NCI-H2196 treated with DMSO at 0.1 percent for 48 hours (cell line): ENCODE measurements around the gene SLC2A1.

ENCODE experiments used
- DNase-seq: peaks from one replicate; lab custom pipeline; 2025; ENCODE audit not compliant: unreplicated experiment; lab: John Stamatoyannopoulos, UW

The SLC2A1 gene

DNA sequence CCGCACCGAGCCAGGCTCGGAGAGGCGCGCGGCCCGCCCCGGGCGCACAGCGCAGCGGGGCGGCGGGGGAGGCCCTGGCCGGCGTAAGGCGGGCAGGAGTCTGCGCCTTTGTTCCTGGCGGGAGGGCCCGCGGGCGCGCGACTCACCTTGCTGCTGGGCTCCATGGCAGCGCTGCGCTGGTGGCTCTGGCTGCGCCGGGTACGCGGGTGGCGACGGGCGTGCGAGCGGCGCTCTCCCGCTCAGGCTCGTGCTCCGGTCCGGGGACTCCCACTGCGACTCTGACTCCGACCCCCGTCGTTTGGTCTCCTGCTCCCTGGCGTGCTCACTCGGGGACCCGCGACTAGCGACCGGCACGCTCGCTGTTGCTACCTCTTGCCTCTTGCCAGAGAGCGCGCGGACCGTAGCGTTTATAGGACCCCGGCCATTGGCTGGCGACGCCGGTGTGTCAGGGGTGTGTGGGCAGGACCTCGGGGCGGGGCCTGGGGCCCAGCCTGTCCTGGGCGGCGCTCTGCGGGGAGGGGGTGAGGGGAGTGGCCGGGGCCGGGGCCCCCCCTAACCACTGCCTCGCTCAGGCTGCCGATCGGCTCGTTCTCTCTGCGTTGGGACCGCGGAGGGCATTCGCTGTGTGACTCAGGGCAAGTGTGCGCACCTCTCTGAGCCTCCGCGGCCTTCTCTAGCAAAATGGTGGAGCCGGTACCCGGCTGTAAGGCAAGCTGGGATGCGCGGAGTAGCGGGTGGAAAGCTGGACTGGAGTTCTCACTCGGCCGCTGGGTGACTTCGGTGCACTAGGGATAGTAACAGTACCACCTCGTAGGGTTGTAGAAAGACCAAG is at the start of gene SLC2A1:
SLC2A1 (minus strand) TSS at position 381 of the 832 bp plus-strand sequence; CDS start at position 164, 217 bp downstream.
- DNase-seq = peak; percentile 79

DNA sequence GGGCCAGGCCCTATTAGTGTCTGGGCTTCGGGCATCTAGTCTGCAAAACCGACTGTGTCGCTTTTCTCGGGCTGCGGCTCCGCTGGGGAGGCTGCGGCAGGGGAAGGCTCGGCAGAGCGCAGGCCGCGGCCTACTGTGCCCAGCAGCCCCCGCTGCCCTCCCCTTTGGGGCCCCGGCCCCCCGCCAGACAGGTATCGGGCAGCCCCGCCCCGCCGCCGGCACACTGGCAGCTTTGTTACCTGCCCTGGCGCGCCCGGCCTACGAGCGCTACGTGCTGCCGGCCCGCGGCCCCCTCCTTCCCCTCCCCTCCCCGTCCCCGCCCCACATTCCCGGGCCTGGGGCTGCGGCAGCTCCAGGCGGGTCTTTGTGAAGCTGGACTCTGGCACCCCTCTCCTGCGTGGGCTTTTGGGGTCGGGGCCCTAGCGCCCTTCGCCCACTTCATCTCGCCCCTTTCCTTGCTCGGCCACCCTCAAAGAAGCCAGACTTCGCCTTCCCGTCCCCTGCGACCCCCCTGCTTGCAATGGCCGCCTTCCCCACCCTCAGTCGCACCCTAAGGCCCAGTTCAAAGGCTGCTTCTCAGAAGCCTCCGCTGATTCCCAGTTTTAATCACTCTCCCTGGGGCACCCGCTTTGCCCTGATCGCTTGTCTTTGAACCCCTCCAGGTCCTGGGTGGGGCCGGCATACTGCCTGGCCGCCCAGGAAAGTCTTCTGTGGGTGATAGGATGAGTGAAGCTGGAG is 48.9 kb upstream of the SLC2A1 start:
- DNase-seq = no peak

DNA sequence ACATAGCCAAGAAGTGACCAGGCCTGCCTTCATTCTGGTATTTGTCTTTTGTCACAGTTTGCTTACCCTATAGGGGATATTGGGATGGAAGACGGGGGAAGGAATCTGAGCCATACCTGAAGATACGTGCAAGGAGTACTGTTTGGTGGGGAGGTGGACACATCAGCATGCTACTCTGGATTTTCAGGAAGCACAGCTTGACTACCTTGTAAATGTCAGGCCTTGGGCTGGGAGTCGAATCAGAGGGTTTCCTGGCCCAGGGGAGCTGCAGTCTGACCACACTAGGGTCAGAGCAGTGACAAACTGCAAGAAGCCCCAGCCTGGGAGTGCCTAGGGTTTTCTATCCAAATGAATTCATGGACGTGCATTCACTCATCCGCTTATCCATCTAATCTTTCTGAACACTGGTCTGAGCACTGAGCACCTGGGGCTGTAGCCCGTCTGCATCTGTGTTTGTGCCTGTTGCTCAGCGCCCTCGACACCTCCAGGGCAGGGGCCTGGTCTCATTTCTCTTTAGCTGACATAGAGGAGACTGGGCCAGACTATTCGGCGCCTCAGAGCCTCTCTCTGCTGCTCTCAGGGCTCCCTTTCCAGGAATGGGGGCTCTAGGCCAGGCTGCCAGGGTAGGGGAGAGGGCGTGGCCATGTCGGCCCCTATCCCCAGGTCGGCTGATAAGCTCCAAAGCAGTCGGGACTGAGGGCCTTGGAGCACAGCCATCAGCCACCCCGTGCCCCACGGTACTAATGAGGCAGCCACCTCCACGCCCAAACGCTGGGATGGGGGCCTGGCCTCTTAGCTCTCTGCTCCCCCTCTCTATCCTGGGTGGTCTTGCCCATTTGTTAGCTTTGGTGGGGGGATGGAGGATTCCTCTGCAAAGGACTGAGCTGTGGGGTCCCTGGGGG is 47.0 kb upstream of the SLC2A1 start:
- DNase-seq = no peak

DNA sequence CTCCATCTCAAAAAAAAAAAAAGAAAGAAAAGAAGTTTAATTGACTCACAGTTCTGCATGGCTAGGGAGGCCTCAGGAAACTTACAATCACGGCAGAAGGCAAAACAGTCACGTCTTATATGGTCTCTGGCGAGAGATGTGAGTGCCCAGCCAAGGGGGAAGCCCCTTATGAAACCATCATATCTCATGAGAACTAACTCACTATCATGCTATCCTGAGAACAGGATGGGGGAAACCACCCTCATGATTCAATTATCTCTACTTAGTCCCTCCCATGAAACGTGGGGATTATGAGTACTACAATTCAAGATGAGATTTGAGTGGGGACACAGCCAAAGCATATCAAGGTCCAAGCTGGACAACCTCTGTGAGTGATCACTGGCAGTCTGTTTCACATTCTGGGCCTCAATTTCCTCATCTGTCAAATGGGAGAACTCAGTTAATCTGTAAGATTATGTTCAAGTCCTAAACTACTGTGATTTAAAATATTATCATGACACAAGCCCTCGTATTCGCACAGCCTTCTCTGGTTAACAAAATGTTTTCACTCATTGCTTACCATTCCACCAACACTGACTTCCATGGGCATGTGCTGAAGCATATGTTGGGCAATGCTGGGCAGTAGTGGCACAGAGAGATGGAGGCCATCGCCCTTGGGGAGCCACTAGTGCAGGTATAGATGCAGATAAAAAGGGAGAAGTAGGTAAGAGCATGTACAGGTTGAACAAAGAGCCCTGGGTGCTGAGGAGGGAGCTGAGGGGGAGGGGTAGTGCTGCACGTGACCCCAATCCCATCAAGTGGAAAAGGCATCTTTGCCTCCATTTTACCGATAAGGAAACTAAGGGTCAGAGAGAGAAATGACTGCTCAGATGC is 46.2 kb upstream of the SLC2A1 start:
- DNase-seq = no peak

DNA sequence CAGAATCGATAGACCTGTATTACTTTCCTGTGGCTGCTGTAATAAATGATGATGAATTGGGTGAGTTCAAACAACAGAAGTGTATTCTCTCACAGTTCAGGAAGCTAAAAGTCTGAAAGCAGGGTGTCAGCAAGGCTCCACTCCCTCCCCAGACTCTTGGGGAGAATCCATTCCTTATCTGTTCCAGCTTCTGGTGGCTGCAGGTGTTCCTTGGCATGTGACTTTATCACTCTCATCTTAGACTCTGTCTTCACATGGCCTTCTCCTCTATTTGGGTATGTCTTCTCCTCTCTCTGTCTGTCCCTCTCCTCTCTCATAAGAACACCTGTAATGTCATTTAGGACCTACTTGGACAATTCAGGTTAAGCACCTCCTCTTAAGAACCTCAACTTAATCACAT is 44.1 kb upstream of the SLC2A1 start:
- no peak for DNase-seq

DNA sequence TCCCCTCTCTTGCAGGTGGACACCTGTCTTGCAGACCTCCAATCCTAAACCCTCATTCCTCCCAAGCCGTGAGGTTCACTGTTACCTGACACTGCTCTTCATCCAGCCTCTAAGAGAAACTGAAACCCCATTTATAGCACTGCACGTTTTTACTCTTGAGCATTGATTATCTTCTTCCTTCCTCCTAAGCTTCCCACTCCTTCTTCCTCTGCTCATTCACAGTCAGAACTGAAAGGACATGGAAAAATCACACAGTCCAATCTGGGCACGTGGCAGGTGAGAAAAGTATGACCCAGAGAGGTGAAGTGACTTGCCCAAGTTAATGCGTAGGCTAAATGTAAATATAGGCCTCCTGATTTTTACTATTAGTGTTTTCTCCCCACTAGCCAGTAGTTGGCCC is 43.4 kb upstream of the SLC2A1 start:
- no peak for DNase-seq

DNA sequence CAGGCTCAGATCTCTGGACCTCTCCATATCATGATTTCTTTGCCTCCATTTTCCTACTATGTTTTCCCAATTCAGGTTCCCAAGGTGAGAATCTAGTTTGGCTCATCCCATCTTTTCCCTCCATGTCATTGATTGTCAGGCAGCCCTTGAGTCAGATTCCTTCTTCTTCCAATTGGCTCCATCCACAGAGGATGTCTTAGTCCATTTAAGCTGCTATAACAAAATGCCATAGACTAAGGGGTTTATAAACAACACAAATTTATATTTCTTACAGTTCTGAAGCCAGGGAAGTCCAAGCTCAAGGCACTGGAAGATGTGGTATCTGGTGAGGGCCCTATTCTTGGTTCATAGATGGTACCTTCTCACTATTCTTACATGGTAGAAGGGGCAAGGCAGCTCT is 42.8 kb upstream of the SLC2A1 start:
- DNase-seq = no peak

DNA sequence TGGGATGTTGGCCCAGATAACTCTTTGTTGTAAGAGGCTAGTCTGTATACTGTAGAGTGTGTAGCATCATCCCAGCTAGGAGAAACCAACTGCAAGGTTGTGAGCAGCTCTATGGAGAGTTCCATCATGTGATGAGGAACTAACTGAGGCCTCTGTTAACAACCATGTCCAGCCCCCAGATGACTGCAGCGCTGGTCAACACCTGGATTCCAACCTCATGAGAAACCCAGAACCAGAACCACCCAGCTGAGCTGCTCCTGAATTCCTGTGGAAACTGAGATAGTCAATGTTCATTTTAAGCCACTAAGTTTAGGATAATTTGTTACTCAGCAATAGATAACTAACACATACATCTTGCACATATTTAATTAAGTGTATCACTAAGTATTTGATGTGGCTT is 41.6 kb upstream of the SLC2A1 start:
- DNase-seq = no peak

DNA sequence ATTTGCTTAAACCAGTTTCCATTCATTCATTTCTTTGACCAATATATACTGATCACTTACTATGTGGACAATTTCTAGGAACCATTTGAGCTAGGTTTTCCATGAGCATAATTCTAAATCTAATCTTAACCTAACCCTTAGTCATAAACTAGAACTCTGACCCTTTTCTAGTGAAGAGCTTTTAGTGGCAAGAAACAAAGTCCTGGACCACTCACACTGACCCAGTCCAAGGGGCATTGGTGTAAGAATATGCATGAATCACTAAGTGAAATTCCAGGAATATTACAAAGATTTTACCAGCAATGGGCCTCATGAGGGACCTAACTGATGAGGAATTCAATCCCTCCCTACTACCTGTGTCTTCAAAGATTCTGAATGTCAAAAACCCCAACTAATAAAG is 40.6 kb upstream of the SLC2A1 start:
- DNase-seq = no peak

DNA sequence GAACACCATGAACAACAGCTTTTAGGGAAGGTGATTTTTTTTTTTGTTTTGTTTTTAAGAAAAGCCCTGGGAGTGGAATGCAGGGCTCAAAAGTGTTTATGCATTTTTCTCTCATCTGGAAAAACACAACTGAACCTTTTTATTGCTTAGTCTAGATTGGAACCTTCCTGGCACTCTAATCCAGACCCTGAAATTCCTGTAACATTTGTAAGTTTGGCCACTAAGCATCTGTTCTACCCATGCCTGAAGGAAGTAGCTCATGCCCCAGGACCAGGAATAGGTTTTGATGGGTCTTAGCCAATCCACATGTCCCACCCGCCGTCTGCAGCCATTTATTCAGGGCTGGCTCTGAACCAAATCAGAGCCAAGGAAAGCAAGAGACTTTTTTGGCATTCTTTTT is 39.7 kb upstream of the SLC2A1 start:
- no peak for DNase-seq

DNA sequence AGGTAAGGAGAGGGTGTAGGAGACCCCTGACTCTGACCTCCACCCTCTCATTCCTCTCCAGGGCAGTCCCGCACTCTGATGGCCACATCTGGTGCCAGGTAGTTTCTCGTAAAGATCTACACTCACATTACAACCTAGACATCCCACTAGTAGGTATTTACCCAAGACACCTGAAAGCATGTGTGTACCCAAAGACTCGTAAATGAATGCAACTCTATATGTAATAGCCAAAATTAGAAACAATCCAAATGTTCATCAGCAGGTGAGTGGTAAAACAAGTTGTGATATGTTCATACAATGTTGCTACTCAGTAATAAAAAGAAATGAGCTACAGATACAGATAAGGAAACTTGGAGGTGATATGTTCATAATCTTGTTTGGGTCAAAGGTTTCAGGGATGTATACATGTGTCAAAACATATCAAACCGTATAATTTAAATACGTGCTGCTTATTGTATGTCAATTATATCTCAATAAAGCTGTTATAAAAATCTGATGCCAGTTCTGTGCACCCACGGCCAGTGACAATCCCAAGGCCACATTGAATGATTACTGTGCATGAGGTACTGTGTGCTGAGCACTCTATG is 37.8 kb upstream of the SLC2A1 start:
- DNase-seq = no peak

DNA sequence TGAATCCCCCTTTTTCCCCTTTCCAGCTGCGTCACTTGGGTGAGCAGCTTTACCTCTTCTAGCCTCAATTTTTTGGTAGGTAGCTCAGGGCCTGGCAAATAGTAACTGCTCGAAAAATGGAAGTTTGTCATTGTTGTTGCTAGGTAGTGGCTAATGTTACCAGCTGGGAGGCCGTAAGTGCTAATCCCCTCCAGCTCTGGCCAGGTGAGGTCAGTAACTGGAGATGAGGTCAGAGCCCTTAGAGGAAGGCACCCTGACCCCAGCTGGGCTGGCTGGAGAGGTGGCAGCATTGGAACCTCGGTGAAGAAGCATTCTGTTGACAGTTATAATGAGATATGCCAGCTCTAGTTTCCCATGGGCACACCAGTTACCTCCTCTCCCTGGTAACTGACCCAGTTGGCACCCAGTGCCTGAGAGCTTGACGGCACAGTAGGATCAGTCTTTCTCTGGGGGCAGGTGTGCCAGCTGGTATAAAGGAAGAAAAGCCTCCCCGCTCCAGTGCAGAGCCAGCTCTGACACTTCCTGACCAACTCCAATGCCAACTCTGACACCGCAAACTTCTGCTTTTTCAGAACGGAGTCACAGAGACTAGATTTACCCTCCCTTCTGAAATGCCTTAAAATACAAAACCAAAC is 35.0 kb upstream of the SLC2A1 start:
- peak; percentile 81 for DNase-seq

DNA sequence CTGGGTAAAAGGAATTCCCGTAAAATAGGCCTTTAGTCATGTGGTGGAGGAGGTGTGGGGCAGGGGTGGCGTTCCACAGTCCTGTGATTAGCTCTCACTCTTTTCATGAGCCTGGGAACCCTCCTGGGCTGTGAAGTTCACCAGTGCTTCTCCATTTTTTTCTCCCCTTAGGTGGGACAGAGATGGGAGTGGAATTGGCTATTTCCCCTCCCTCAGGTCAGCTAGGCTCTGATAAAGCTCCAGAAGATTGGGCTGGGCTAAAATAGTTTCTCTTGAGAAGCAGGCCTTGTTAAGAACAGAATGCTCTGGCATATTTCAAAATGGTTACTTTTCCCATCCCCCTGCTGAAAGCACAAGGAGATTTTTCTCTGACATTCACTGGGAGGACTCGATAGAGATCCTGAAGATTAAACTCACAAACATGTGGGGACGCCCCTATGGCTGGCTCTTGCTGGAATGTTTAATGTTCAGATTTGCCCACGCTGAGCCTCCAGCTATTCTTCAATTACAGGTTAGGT is 33.4 kb upstream of the SLC2A1 start:
- DNase-seq = no peak

DNA sequence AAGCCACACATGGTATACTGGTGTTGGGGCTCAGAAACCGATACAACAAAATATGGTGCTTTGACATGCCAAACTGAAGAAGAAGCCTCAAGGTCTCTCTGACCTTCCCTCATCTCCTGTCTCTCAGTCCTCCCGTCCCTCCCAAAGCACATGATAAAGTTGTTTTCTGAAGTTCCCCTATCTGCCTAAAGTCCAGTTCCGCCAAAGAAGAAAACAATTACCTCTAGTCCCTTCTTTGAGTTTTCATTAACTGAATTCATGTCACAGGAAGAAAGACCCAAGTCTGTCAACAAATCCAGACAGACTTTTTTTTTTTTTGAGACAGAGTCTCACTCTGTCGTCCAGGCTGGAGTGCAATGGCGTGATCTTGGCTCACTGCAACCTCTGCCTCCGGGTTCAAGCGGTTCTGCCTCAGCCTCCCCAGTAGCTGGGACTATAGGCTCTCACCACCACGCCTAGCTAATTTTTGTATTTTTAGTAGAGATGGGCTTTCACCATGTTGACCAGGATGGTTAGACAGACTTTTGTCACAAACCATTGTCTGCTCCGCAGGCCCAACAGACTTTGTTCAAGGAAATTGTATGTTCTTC is 32.2 kb upstream of the SLC2A1 start:
- DNase-seq = no peak

DNA sequence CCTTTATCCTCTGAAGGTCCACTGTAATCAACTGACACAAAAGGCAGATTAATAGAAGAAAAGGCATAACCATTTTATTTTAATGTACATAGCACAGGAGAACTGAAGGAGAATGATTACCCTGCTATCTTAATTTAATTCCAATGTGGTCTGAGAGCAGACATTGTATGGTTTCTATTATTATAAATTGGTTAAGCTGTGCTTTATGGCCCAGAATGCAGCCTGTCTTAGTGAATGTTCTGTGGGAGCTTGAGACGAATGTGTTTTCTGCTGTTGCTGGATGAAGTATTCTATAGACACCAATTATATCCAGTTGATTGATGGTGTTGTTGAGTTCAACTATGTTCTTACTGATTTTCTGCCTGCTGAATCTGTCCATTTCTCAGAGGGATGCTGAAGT is 25.0 kb upstream of the SLC2A1 start:
- no peak for DNase-seq

DNA sequence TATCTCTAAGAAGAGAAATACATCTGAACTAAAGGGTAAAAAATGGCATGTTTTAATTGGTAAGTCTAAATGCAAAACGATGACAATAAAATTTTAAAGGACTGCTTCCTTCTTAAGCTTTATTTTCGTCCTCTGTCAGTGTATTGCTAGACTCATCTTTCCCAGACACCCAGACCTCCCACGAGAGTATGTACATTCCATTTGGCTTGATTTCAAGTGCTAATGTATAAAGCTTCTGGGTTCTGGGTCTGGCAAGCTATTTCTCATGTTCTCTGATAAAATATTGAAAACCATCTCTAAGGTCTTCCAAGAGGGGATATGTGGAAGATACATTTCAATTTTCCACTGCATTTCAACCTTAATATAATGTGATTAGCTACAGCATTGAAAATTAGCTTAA is 24.6 kb upstream of the SLC2A1 start:
- DNase-seq = no peak

DNA sequence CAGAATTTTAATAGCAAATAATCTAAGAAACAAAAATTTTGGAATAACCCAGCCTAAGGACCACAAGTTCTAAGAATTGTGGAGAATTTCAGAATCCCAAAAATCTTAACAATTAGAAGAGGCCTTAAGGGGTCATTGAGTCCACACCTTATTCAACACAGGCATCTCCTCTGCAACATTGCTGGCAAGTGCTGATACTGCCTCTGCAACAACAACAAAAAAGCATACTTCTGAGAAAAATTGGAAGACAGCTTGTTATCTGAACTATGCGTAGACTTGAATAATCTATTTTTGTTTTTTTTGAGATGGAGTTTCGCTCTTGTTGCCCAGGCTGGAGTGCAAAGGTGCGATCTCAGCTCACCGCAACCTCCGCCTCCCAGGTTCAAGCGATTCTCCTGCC is 24.0 kb upstream of the SLC2A1 start:
- no peak for DNase-seq

DNA sequence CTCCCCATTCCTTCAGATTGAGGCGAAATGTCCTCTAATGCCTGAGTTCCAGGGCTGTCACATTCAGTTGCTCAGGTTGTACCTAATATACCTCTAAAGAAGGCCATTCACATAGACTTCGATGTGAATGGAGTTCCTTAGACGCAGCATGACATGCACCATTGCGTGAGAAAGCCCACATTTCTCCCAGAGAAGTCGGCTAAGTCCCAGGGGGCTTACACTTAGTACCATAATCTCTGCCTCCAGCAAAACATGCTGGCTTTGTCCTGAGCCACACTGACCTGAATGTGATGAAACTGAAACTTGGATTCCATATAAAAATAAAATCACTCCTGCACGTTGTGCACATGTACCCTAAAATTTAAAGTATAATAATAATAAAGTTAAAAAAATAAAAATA is 23.2 kb upstream of the SLC2A1 start:
- no peak for DNase-seq

DNA sequence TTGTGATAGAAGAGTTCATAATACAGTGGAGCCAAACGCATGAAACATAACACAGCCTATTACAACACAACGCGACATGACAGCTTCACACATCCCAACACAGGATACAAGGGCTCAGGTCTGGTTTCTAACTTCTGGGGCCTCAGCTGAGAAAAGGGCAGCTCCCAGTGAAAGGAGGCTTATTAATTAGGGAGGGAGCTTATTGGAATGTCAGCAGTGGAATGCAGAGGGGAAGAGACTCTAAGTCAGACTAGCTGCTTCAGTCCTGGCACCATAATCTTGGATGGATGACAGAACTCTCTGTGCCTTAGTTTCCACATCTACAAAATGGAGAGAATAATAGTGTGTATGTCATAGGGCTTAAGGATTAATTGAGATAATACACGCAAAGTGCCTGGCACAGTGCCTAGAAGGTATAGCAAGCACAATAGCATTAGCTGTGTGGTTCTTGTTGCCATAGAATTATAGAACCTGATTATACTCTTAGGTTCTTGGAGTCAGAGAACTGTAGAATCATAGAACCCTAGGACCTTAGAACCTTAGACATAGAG is 22.7 kb upstream of the SLC2A1 start:
- DNase-seq = no peak
